NCI-H345 (cell line): ENCODE measurements around the gene RAD50.

Experiments
- DNase-seq: peaks from one replicate; lab custom pipeline; 2025; lab: John Stamatoyannopoulos, UW

RAD50 gene

GRCh38 chr5:132661231-132662003, 104.6 kb downstream of the RAD50 start:
- no peak for DNase-seq

GRCh38 chr5:132662004-132662401, 105.2 kb downstream of the RAD50 start:
- no peak for DNase-seq

- DNase-seq: no peak
Measured at GRCh38 chr5:132662925-132663770, 106.4 kb downstream of the RAD50 start.

- no peak for DNase-seq
Measured at GRCh38 chr5:132663771-132664695, 107.3 kb downstream of the RAD50 start.

- DNase-seq: no peak
Measured at GRCh38 chr5:132664696-132665209, 108.0 kb downstream of the RAD50 start.

- no peak for DNase-seq
Measured at GRCh38 chr5:132665574-132666080, 108.8 kb downstream of the RAD50 start.

GRCh38 chr5:132666310-132667123, 109.7 kb downstream of the RAD50 start:
- DNase-seq: no peak

GRCh38 chr5:132667309-132667708, 110.5 kb downstream of the RAD50 start:
- no peak for DNase-seq

- no peak for DNase-seq
Measured at GRCh38 chr5:132667761-132668705, 111.3 kb downstream of the RAD50 start.

- DNase-seq: no peak
Measured at GRCh38 chr5:132668706-132669454, 112.1 kb downstream of the RAD50 start.

- no peak for DNase-seq
Measured at GRCh38 chr5:132669455-132669820, 112.7 kb downstream of the RAD50 start.

GRCh38 chr5:132669966-132670882, 113.4 kb downstream of the RAD50 start:
- no peak for DNase-seq

- DNase-seq: no peak
Measured at GRCh38 chr5:132671000-132671399, 114.2 kb downstream of the RAD50 start.

- DNase-seq: no peak
Measured at GRCh38 chr5:132673488-132673887, 116.7 kb downstream of the RAD50 start.

- DNase-seq: no peak
Measured at GRCh38 chr5:132673939-132674630, 117.3 kb downstream of the RAD50 start, which contains the start of gene IL4. TSS of gene IL4 (plus strand) at chr5:132673989. CDS start at chr5:132674051, 62 bp downstream.

- DNase-seq: no peak
Measured at GRCh38 chr5:132674671-132675506, 118.1 kb downstream of the RAD50 start.
